Right lobe of liver (tissue), 6 donors: ENCODE results near the gene UBXN11. TPM values are rescaled to one million over a fixed set of nuclear protein-coding genes. Genes with fewer than 3 reads are reported as not detected.
"Not testable (repeated sequence)": the region's sequence is repeated elsewhere in the genome, so short reads cannot be mapped to it uniquely, and the experiment has no call there.

ENCODE experiments used
- ATAC-seq, 4 donors: fragments of 200-7000 bp; cut with Tn5 transposase; one replicate each; pipeline ENCODE4 v1.9.1; 2020; ENCODE audit warnings: mild to moderate bottlenecking in 4 of 4, moderate library complexity in 4 of 4
- DNase-seq, 3 donors: peaks; one replicate each; pipeline ENCODE4 v3.0.0-alpha.2; 2020
- H3K27ac ChIP-seq, 3 donors: fragments of 200-600 bp; one replicate each; pipeline ENCODE4 v1.8.0; 2022
- H3K27me3 ChIP-seq, 2 donors: fragments of 200-600 bp; one replicate each; pipeline ENCODE4 v1.8.0; 2022
- H3K36me3 ChIP-seq, 4 donors: fragments of 200-600 bp; sonication (generic) in 1 of 4; one replicate each; pipeline versions ENCODE4 v1.5.1 to v1.8.0; 2017 to 2022; ENCODE audit warnings: control low read depth in 1 of 4
- H3K4me1 ChIP-seq, 4 donors: fragments of 200-600 bp; sonication (generic) in 1 of 4; one replicate each; pipeline versions ENCODE4 v1.5.1 to v1.8.0; 2017 to 2022; ENCODE audit warnings: control low read depth in 1 of 4
- H3K4me3 ChIP-seq, 3 donors: fragments of 200-600 bp; one replicate each; pipeline ENCODE4 v1.8.0; 2022
- H3K9me3 ChIP-seq, 4 donors: fragments of 200-600 bp; sonication (generic) in 1 of 4; one replicate each; pipeline versions ENCODE4 v1.5.1 to v1.8.0; 2017 to 2022; ENCODE audit warnings: control low read depth in 1 of 4
- POLR2A ChIP-seq: fragments of 450-650 bp; IDR thresholded peaks from one replicate; pipeline ENCODE4 v1.6.1; 2017; ENCODE audit warnings: antibody characterized with exemption, mild to moderate bottlenecking
- WGBS: methylation state at CpG from one replicate; pipeline ENCODE4 v1.1.6; 2018; ENCODE audit warnings: low coverage, low lambda C conversion rate; ENCODE audit not compliant: insufficient coverage; ENCODE audit errors: missing lambda C conversion rate; 5-methylcytosine and 5-hydroxymethylcytosine counted together
- intact Hi-C, 2 donors: fragments of 100-400 bp; cut with DNase I; formaldehyde crosslinking; loops; one replicate each; pipeline versions ENCODE4 v1.11.2 to v1.14.1; 2022
- total RNA-seq, 6 experiments: library from RNA; depleted of rRNA in 2 of 6; stranded (reverse); fragments of >200 nt in 2 of 6; fragmentation: NEBNext Ultra II Directional in 3 of 6; extraction: Animal tissue kit (Norgen Biotek cat#: 25700) in 3 of 6; gene quantifications; one replicate each; pipeline versions ENCODE4 v1.1.0 to v1.2.4, GENCODE V29; 2016 to 2023
- TF ChIP-seq, protein P1 (sequence below), 4 donors: fragments of 200-600 bp in 3 of 4; fragments of 450-650 bp in 1 of 4; IDR thresholded peaks; one replicate each; pipeline versions ENCODE4 v1.5.1 to v1.8.0; 2016 to 2022; ENCODE audit warnings: antibody characterized with exemption in 4 of 4, mild to moderate bottlenecking in 2 of 4
- donor health status: DM: no; HTN: yes; CAD: no.
- donor health status: DM: no; HTN: no; CAD: no.
- donor health status: DM: no; HTN: no; CAD: no.
- donor health status: DM: no; HTN: yes; CAD: no.
- donor health status: DM: no; HTN: yes; CAD: no.

The UBXN11 gene
- total RNA-seq, 6 experiments from 2014 or later, result 4.3 to 11.3 (median 7.0) TPM

DNA sequence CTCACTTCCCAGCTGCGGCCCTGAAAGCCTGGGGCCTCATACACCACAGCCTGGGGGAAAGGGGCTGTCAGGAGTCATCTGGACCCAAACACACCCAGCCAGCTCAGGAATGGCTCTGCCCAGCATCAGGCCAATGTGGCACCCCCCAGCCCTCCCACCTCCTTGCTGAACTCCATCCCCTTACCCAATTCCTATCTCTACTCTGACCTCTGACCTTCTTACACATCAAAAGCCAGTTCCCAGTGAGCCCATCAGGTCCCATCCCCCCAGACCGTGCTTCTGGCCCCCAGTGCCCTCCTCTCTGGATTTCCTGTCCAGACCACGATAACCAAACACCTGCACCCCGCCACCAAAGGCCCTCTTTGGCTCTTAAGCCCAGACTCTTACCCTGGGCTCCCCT lies 31.2 kb upstream of the UBXN11 start:
- Histone ChIP-seq H3K9me3 (no peaks in the 10 kb centered on the region), H3K4me1 (peaks cover 0 to 9% (median 0%) of the 10 kb centered on the region in 4 donors), H3K36me3 (no peaks in the 10 kb centered on the region), H3K4me3 (no peak overlapping the region), H3K27ac (no peak overlapping the region), H3K27me3 (no peaks in the 10 kb centered on the region)
- TF ChIP-seq, protein P1, sequence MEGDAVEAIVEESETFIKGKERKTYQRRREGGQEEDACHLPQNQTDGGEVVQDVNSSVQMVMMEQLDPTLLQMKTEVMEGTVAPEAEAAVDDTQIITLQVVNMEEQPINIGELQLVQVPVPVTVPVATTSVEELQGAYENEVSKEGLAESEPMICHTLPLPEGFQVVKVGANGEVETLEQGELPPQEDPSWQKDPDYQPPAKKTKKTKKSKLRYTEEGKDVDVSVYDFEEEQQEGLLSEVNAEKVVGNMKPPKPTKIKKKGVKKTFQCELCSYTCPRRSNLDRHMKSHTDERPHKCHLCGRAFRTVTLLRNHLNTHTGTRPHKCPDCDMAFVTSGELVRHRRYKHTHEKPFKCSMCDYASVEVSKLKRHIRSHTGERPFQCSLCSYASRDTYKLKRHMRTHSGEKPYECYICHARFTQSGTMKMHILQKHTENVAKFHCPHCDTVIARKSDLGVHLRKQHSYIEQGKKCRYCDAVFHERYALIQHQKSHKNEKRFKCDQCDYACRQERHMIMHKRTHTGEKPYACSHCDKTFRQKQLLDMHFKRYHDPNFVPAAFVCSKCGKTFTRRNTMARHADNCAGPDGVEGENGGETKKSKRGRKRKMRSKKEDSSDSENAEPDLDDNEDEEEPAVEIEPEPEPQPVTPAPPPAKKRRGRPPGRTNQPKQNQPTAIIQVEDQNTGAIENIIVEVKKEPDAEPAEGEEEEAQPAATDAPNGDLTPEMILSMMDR (IDR thresholded peaks at IDR 0.05), result no peak
- no peak for TF ChIP-seq POLR2A
- DNase-seq (no peak), ATAC-seq (no peak)
- intact Hi-C loops, result no loop called here
- 28% methylated on average over 3 of the region's 4 CpGs for WGBS

DNA sequence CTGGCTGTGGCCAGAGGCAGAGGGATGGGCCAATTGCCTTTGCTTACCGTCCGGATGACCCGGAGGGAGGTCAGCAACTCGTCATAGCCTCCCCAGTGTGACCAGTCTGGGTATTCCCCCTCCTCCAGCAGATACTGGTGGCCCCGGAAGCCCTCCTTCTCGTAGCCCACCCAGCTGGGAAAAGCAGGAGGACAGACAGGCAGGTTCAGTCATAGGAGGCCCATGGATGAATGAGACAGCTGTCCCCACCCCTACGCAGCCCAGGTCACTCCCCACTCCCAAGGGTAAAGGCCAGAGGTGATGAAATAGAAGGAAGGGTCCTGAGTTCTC lies 30.7 kb upstream of the UBXN11 start:
- no peak for DNase-seq
- WGBS, result no CpG with 5 or more reads among the region's 7 CpGs
- Histone ChIP-seq H3K27me3 (no peaks in the 10 kb centered on the region), H3K27ac (no peak overlapping the region), H3K4me3 (no peak overlapping the region), H3K36me3 (no peaks in the 10 kb centered on the region), H3K9me3 (no peaks in the 10 kb centered on the region), H3K4me1 (peaks cover 0 to 9% (median 0%) of the 10 kb centered on the region in 4 donors)
- no peak for TF ChIP-seq POLR2A
- TF ChIP-seq, protein P1 (IDR thresholded peaks at IDR 0.05), result no peak
- intact Hi-C loops, result no loop called here
- no peak for ATAC-seq

DNA sequence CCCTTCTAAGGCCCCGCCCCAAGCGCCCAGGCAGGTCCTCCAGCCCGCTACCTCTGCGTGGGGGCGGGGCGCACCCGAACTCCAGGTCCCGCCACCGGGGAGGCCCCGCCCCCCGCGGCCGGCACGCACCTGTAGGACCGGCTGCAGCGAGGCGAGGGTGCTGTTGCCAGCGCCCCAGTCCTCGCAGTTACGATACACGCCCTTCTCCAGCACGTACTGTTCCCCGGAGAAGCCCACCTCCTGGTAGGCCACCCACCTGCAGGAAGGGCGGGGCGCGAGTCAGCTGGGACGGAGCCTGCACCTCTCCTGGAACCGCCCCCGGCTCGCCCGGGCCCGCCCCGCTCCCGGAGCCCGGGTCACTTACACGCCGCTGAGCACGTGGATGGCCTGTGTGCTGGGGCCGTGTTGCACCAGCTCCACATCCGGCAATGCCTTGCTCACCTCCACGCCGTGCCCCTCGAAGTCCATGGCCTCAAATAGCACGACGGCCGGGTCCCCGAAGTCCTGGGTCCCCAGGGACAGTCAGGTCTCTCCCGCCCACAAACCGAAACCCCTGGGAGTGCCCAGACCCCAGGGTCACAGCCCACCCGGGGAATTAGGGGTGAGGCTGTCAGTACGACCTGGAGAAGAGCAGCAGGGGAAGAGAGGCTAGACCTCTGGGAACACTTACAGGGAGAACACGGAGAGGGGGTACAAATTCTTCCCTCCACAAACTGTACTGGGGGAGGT lies 30.2 kb upstream of the UBXN11 start:
- no peaks in the 10 kb centered on the region for H3K9me3 ChIP-seq
- H3K36me3 ChIP-seq, result no peaks in the 10 kb centered on the region
- DNase-seq, result peak; percentile 90 to 92 (median 91)
- WGBS, result 28% methylated on average over 8 of the region's 52 CpGs
- intact Hi-C loops, result no loop called here
- peak overlapping the region; percentile 41 to 59 (median 51) for H3K4me3 ChIP-seq
- TF ChIP-seq, protein P1 (IDR thresholded peaks at IDR 0.05), result no peak
- no peak for TF ChIP-seq POLR2A
- H3K27me3 ChIP-seq, result no peaks in the 10 kb centered on the region
- H3K27ac ChIP-seq, result no peak overlapping the region
- ATAC-seq, result peak; percentile 97 to 98 (median 98)
- H3K4me1 ChIP-seq, result peaks cover 0 to 9% (median 0%) of the 10 kb centered on the region in 4 donors

DNA sequence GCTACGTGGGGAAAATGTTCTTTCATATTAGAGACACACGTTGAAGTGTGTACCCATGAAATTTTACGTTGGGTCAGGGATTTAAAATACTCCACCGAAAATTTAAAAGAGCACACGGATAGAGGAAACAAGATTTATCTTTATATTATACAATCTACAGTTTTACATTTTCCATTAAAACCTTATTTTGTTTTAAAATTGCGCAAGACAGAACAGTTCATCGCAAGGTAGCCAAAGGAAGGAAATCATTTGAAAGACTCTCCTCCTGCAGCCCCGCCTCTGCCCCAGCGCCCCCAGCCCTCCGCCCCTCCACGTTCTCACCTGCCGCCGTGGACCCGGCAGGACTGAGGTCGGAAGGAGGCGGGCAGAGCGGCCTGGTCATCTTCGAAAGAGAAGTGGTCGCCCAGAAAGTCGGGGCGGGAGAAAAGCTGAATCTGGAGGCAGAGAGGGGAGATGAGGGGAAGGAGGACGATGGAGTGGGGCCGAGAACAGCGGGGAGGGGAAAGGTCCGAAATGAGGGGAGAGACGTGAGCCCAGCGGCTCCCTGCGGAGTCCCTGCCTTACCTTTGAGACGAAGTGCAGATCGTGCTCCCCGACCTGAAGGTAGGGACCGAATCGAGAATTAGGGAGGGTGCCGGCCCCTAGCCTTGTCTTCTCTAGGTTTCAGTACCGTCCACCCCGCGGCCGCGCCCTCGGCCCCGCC lies 29.5 kb upstream of the UBXN11 start:
- H3K27me3 ChIP-seq, result no peaks in the 10 kb centered on the region
- H3K4me1 ChIP-seq, result peaks cover 0 to 9% (median 0%) of the 10 kb centered on the region in 4 donors
- DNase-seq (no peak), ATAC-seq (peak in 1 of 4 donors; percentile 11)
- H3K4me3 ChIP-seq, result peak overlapping the region; percentile 41 to 59 (median 51)
- TF ChIP-seq POLR2A, result peak; percentile 45
- TF ChIP-seq, protein P1 (IDR thresholded peaks at IDR 0.05), result no peak
- H3K9me3 ChIP-seq, result no peaks in the 10 kb centered on the region
- H3K36me3 ChIP-seq, result no peaks in the 10 kb centered on the region
- no peak overlapping the region for H3K27ac ChIP-seq
- intact Hi-C loops, result no loop called here
- WGBS, result 6% methylated on average over 33 of the region's 41 CpGs

DNA sequence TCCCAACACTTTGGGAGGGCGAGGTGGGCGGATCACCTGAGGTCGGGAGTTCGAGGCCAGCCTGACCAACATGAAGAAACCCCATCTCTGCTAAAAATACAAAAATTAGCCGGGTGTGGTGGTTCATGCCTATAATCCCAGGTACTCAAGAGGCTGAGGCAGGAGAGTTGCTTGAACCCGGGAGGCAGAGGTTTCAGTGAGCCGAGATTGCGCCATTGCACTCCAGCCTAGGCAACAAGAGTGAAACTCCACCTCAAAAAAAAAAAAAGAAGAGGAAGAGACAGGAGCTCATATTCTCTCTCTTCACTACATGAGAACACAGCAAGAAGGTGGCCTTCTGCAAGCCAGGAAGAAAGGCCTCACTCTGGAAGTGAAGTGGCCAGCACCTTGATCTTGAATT lies 26.9 kb upstream of the UBXN11 start:
- intact Hi-C loops, H3K9me3 ChIP-seq: not testable (repeated sequence)

More for the DNA sequence above, 26.9 kb upstream of the UBXN11 start:
- H3K4me3 ChIP-seq, H3K27ac ChIP-seq, ATAC-seq, DNase-seq, H3K27me3 ChIP-seq, H3K4me1 ChIP-seq, H3K36me3 ChIP-seq: not testable (repeated sequence)
- 51% methylated on average over 3 of the region's 8 CpGs for WGBS
